Measurements from ENCODE around the gene WWC1.
"Not testable (repeated sequence)": the region's sequence is repeated elsewhere in the genome, so short reads cannot be mapped to it uniquely, and the experiment has no call there.

The WWC1 gene

DNA sequence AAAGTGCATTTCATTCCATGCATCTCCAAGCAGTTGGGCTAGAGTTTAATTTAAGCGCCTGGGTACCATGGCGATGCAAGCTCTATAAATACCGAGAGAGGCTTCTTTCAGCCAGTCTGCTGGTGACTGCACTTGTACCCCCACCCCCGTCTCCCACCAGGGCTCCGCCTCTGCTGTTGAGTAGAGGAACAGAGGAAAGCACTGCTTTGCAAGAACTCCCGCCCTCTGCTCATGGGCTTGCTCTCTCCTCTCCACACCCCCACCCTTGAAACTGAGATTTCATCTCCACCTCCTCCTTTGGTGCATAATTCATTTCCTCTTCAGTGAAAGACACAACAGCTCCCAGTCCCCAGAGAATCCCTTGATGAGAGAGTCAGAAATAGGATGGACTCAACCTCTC is 5.1 kb upstream of the WWC1 start:
- DNase-seq (ENCODE audit: low read depth), result no peak

DNA sequence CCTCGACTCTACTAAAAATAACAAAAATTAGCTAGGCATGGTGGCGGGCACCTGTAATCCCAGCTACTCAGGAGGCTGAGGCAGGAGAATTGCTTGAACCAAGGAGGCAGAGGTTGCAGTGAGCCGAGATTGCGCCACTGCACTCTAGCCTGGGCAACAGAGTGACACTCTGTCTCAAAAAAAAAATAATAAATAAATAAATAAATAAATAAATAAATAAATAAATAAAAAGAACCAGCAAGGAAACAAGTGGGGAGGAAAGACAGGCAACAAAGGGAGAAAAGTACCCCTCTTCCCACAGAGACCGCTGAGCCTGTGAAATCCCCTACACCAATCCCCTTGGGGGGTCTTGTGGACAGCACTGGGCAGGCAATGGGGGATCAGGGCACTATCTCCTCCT is 4.6 kb upstream of the WWC1 start:
- not testable (repeated sequence) for DNase-seq (ENCODE audit: low read depth)

DNA sequence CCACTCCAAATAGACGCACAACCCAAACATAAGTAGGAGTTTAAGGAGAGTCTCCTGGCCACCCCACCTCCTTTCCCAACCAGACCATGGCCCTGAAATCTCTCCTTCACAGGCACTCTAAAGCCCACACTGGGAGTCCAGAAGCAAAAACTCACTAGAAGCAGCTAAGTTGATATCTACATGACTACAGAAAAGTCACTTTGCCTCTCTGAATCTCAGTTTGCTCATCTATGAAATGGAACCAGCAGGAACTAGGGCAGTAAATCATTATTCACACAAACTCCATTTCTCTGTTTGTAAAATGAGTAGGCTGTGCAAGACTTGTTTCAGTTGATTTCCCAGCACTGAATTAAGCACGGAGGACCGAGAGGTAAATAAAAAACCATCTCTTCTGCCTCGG is 4.1 kb upstream of the WWC1 start:
- no peak for DNase-seq (ENCODE audit: low read depth)

DNA sequence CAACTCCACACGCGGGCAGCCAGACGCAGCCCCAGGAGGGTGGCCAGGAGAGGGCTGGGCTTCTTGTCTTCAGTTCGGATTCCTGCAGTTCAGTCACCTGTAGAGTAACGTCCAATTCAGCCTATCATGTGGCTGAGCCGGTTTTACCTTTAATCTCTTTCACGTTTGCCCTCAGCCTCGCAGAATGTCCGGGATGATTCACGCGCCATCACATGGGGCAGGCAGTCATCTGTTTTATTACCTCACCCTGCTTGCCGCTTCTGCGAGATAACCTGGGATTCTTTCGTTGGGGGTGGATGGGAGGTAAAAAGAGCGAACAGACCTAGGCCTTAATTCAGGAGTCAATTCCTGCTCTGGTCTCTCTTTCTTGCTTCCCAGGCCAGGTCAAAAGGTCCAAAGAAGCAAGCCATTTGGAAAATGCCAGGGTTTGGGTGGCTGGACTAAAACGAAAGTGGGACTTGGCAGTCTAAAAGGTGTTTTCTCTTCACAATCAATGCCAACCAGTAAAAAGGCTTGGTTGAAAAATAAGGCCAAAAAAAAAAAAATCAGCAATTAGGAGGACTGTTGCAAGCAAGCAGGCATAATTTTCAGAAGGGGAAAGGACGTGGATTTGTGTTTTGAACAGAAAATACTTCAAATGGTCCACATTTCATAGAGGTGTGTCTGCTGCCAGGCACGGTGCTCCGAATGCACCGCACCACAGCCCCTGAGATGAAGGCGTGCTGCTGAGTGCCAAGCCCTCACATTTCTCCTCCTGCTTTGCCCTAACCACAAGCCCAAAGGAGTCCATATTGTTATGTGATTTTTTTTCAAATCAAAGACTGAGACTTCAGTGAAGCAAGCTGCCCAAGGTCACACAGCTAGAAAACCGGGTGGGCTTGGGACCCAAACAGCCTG is 2.8 kb upstream of the WWC1 start:
- no peak for DNase-seq (ENCODE audit: low read depth)

DNA sequence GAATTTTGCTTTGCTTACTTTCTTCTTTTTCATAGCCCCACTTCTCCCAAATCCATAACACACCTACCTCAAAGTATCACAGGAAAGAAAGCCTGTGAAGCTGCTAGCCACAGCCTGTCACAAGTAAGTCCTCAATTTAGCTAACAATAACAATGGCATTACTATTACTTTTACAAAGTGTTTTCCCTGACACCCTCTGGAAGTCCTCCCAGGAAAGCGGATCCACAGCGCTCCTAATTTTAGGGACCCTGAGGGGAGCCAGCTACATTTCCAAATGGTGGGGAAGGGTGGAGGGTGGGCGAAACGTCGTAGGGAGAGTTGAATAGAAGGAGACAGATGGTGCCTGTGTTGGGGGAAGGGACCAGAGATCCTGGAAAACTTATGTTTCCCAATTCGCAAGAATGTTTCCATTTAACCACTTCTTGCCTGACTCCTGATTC is 523 bp upstream of the WWC1 start:
- DNase-seq (ENCODE audit: low read depth), result no peak

DNA sequence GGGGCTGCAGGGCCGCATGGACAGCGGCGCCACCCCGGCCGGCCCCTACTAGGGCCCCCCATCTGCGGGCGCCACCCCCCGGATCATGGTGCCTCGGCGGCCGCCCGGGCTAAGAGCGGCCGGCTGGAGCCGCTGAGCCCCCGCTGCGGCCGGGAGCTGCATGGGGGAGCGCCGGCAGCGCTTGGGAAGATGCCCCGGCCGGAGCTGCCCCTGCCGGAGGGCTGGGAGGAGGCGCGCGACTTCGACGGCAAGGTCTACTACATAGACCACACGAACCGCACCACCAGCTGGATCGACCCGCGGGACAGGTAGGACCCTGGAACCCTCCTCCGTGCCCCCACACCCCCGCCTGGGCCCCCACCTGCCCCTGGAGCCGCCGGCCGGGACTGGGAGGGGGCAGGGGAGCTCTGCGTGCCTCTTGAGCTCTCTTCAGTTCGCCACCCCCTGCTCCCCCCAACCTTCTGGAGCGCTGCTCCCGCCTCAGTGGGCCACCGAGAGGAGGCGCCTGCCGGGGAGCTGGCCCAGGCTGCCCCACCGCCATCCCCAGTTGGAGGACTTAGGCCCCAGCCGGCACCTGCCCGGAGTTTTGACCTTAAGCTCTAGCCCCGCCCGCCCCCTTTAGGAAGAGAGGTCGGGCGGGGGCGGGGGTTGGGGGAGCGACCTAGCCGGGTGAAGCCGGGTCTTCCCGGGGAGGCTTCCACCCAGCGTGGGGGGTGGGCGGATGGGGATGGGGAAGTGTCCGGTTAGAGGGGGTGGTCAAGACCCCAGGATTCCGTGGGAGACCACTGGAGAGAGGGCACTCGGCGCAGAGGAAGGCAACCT is 730 bp downstream of the WWC1 start:
- no peak for DNase-seq (ENCODE audit: low read depth)

DNA sequence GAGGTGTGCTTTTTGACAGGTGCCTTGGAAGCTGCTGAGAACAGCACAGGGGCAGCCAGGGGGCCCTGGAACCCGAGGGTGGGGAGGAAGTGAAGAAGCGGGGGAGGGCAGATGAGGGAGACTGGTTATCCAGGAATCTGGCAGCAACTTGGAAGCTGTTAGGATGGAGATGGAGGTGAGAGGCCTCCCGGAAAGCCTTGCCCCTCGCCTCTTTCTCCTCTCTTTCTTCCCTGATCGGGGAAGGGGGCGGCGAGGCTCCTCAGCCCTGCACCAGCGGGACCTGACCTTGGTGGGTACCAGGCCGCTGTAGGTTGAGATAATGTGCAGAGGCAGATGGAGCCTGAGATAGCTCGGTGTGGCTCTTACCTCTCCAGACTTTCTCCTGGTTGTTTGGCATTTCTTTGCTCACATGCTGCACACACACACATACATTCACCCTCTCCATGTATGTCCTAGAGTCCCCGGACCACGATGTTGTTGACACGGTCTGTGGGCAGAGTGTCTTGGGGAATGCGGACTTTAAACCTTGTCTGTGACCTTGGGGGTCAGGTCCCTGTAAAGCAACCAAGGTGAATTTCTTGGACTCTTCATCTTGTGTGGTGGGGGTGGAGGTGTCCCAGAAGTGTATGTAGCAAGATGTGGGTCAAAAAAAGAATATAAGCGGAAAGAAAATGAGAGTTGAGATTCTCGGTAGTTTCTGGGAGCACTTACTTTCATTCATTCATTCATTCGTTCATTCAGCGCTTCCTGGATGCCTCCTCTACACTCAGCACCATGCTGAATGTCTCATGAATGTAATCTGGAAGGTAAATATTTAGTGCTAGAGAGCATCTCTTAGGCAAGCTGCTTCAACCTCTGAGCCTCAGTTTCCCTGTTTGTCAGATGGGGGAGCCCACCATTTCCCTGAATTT is 1.6 kb downstream of the WWC1 start:
- DNase-seq (ENCODE audit: low read depth), result no peak

DNA sequence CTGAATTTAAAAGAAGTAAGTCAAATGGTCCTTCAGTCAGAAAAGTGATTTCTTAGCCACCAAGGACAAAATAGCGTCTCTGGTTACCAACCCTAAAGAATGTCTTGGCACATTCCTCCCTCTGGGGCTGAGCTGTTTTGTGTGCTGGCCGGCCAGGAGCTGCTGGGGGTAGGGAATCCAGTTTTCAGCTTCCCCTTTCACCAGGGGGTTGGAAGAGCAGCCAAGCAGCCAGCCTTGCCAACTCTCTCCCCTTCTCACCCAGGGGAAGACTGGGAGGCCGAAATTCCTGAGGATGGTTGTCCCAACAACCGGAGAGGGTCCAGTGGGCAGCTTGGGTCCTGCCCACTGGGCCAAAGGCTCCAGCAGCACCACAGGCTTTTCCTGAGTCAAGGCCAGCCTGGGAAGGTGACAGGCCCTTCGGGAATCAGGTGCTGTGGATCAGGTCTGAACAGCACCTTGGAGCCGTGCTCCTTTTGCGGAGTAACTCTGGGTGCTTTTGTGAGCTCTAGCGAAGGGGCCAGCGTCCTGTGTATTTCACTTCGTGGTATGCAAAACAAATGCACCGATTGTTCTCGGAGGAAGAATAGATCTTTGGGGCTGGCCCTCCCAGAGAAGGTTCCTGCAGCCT is 4.2 kb downstream of the WWC1 start:
- peak; percentile 57 for DNase-seq (ENCODE audit: low read depth)

DNA sequence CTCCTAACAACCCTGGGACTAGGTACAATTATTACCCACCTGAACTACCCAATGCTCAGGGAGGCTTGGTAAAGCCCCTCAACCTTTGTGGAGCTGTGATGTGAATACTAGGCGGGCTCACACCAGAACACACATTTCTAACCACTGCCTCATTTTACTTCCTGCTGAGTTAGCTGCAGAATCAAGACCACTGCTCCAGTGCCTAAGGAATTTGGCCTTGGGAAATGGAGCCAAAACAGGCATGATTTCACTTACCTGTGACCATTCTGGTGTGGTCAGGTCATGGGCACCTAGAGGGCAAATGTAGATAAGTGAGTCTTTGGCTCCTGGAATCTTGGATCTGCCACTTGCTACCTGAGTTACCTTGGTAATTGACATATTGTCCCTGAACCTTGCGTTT is 5.2 kb downstream of the WWC1 start:
- DNase-seq (ENCODE audit: low read depth), result no peak

DNA sequence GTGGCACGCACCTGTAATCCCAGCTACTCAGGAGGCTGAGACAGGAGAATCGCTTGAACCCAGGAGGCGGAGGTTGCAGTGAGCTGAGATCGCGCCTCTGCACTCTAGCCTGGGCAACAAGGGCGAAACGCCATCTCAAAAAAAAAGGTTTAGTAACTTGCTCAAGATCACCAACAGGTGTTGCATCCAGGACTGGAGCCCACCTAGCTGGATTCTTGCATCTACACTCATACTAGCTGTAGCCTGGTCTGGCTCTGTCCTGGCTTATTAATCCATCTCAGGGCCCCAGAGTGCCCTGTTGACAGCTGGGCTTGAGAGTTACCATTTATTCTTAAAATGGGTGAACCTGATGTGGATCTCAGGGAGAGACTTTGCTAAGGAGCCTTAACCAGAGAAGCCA is 7.5 kb downstream of the WWC1 start:
- no peak for DNase-seq (ENCODE audit: low read depth)

DNA sequence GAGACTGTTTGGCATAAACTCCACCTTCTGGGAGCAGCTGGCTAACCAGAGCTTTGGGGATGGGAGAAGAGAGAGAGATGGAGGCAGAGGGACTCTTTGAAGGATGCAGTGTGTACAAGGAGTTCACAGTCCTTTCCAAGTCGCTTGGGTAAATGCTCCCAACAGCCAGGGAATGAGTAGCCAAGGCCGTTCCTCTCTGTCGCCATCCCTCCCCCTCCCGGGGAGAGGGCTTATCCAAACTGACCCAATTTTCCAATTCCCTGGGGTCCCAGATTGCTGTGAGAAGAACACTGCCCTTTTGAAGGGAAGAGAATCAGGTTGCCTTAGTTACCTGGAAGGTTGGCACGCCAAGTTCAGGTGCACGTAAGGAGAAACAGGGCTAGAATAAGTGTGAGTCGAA is 7.9 kb downstream of the WWC1 start:
- DNase-seq (ENCODE audit: low read depth), result no peak

DNA sequence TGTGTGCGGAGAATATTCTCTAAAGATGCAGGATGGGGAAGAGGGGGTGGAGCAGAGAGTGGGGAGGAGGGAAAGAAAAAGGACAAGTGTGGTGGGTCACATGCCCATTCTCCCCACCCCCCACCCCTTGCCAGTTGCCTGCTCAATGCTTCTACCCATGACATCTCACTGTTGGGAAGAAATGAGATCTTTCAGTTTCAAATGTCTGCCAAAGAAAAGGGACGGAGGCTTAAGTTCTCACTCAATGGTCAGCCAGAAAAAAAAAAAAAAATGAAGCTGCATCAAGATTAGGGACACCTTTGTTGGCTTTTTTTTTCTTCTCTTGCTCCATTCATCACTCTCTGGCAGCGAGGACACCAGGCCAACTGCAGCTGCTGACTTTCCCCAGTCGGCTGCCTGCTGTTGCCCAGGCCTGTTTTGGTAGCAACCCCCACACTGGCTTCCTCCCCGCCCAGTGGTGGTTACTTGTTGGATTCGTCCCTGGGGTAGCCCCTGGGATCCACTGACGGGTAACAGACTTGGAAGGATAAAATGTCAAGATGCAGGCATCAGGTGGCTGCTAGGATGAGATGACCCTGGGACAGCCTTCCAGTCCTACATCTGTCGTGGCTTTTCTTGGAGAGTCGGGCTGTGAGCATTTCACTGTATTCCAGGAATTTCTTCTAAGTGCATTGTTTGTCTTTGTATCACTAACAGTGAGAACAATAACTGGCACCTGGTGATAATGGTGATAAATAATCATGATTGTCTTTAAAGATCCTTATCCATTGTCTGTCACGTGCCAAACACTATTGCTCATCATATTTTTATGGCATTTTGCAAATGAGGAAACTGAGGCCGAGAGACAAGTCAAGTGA is 9.1 kb downstream of the WWC1 start:
- no peak for DNase-seq (ENCODE audit: low read depth)

DNA sequence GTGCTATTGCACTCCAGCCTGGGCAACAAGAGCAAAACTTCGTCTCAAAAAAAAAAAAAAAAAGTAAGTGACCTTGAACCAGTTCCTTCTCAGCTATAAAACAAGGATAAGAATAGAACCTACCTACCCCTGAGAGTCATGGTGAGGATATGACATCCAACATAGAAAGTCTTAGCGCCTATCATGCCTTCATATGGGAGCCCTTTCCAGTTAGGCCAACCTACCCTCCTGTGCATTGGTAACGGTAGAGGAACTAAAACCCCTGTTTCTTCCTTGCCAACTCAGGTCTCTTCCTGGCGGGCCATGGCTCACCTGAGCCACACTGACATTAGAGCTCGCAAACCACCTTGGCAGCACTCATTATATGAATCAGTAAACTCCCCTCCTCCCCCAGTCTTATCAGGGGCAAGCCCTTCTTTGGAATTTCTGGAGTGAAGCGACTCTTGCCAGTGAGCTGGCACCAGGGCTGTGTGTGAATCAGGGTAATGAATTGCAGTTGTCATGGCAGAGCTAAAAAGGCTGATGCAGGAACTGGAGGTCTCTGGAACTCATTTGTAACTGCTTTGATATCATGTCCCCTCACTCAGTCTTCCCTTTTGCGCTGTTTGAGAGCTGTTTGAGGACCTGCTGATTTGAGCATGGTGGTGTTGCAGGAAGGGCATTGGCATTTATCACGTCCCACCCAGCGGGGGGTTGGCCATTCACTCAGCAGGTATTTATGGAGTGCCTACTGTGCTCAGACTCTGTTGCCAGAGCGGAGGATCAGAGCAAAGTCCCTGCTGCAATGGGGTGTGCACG is 10.3 kb downstream of the WWC1 start:
- no peak for DNase-seq (ENCODE audit: low read depth)

DNA sequence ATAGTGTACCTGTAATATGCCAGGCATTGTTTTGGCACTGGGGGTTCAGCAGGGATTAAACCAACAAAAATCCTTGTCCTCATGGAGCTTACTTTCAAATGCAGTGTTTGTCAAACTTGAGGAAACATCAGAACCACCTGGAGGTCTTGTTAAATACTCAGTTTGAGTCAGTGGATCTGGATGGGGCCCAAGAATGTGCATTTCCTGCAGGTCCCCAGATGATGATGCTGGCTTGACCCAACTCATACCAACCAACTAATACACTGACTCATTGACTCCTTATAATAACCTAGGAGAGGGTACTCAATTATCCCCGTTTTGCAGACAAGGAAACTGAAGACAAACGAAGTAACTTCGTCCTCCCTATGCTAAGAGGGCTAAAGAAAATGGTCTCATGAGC is 11.3 kb downstream of the WWC1 start:
- no peak for DNase-seq (ENCODE audit: low read depth)

DNA sequence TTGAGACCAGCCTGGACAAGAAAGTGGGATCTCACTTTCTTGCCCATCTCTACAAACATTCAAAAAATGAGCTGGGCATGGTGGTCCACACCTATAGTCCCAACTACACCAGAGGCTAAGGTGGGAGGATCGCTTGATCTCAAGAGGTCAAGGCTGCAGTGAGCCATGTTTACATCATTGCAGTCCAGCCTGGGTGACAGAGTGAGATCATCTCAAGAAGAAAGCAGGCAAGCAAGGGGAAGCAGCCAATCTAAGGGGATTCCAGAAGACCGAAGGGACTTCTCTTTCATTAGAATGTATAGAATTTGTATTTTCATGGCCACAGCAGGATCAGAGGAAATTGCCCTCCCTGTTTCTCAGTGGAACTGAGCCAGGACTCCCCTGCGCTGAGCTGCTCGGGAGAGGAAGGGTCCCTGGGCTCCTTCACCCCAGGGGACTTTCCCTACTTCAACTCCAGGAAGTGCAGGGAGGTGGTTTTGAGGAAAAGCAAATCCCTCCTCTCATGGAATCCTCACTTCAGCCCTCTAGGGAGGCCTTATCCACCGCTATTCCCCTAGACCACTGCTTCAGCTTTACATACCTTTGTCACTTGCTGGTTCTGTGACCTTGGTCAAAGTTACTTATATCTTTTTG is 12.1 kb downstream of the WWC1 start:
- no peak for DNase-seq (ENCODE audit: low read depth)

DNA sequence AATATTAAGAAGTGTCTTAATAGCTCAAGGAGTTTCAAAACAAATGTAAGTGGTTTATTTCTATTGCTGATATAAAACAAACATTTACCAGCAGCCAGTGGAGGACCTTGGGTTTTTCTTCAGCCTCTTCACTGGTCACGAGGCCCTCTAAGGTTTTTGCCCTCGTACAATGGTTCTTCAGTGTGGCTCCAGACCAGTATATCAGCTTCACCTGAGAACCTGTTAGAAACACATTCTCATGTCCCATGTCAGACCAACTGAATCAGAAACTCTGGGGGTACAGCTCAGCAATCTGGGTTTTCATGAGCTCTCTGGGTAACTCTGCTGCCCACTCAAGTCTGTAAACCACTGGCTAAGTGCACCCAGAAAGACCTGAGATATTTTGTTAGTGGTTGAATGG is 12.9 kb downstream of the WWC1 start:
- DNase-seq (ENCODE audit: low read depth), result no peak

DNA sequence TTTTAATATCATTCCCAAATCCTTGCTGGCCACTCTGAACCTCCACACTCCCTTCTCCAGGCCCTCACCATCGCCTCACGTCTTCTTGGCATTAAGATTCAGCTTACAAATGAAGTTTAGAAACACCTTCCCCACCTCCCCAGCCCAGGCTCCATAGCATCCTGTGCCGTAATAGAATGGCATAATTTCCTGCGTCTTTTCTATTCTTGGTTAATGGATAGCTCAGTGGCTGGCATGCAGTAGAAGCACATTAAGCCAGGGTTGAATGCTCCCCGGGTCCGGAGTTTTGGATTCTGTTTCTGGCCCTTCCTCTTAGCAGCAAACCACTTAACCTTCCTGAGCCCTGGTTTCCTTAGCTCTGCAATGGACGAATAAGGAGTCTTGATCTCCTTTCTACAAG is 13.8 kb downstream of the WWC1 start:
- no peak for DNase-seq (ENCODE audit: low read depth)

DNA sequence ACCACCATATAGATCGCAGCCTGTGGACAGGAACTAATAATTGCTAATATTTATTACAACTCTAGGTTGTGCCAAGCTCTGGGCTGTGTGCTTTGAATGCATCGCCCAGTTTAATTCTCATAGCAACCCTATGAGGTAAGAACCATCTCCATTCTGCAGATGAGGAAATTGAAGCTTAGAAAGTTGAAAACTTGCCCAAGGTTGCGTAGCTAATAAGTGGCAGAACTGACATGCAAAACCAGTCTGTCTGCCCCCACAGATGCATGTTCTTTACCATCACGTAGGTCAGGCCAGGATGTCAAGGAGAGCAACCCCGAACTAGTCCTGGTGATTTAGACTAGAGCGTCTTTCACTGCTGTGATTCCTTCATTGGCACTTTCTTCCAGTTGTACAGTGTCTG is 15.6 kb downstream of the WWC1 start:
- DNase-seq (ENCODE audit: low read depth), result no peak

DNA sequence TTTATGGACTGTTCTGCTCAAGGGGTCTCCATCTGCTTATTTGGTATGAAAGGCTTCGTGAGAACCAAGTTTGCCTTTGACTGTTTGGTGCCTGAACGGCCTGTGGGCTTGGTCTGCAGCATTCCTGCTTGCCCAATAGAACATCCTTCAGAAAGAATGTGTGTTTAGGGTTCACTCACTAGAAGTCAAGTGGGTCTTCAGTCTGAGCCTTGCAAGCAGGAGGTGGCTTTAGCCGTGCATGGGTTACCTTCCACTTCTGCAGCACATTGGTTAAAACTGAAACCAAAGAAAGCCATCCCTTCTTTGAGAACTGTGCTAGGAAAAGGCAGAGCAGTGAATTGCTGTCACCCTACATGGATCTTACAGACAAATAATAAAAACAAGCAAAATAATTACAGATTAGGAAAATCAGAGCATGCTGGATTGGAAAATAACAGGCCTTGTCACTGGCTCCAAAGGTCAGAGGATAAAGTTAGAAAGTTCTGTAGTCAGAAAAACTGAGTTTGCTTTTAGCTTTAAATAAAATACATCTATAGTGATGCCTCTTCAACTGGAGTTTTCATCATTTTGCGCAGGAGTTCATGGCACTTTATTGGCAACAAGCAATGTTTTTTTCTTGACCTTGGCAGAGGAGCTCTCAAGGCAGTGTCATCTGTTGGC is 16.6 kb downstream of the WWC1 start:
- no peak for DNase-seq (ENCODE audit: low read depth)
